GM12892 (cell line): ENCODE results near the gene PSEN1.

ENCODE experiments used
- DNase-seq: peaks from one replicate; pipeline ENCODE4 v3.0.0; 2011; ENCODE audit not compliant: insufficient read length
- FAIRE-seq: peaks from 2 replicates; lab custom pipeline; 2011; peaks lifted over from hg19 to GRCh38; lab: Jason Lieb, UNC
- POLR2A ChIP-seq: IDR thresholded peaks from 2 replicates; pipeline ENCODE4 v1.6.1; 2011; ENCODE audit warnings: low read depth, low read length, control low read depth
- POLR2AphosphoS5 ChIP-seq: IDR thresholded peaks from 2 replicates; pipeline ENCODE4 v1.6.1; 2011; ENCODE audit warnings: low read depth, low read length, control low read depth
- TAF1 ChIP-seq: IDR thresholded peaks from 2 replicates; pipeline ENCODE4 v1.6.1; 2011; ENCODE audit warnings: low read depth, mild to moderate bottlenecking, control low read depth, low read length, borderline replicate concordance

Gene PSEN1

GRCh38 chr14:73259837-73260236 is 123.5 kb downstream of the PSEN1 start:
- DNase-seq (no peak), FAIRE-seq (no peak)
- TF ChIP-seq POLR2A, result no peak
- no peak for TF ChIP-seq POLR2AphosphoS5
- TF ChIP-seq TAF1, result no peak

GRCh38 chr14:73260574-73260973 is 124.3 kb downstream of the PSEN1 start:
- DNase-seq (no peak), FAIRE-seq (no peak)
- TF ChIP-seq POLR2AphosphoS5, result no peak
- no peak for TF ChIP-seq TAF1
- no peak for TF ChIP-seq POLR2A

GRCh38 chr14:73261075-73261474 is 124.8 kb downstream of the PSEN1 start:
- DNase-seq (peak; percentile 15), FAIRE-seq (no peak)
- TF ChIP-seq TAF1, result no peak
- TF ChIP-seq POLR2A, result no peak
- TF ChIP-seq POLR2AphosphoS5, result no peak

- TF ChIP-seq POLR2AphosphoS5 (no peak), TAF1 (no peak), POLR2A (no peak)
- DNase-seq (peak; percentile 15), FAIRE-seq (no peak)
These were observed 125.5 kb downstream of the PSEN1 start for GRCh38 chr14:73261520-73262426.

- TF ChIP-seq TAF1 (no peak), POLR2A (no peak), POLR2AphosphoS5 (no peak)
- FAIRE-seq, result no peak
- peak; percentile 19 for DNase-seq
These were observed 126.3 kb downstream of the PSEN1 start for GRCh38 chr14:73262427-73263183.

GRCh38 chr14:73263606-73264005 is 127.3 kb downstream of the PSEN1 start:
- TF ChIP-seq TAF1 (no peak), POLR2A (no peak), POLR2AphosphoS5 (no peak)
- DNase-seq (peak; percentile 27), FAIRE-seq (no peak)

GRCh38 chr14:73264080-73264884 is 128.0 kb downstream of the PSEN1 start:
- DNase-seq (peak; percentile 19), FAIRE-seq (no peak)
- TF ChIP-seq POLR2A (no peak), POLR2AphosphoS5 (no peak), TAF1 (no peak)

GRCh38 chr14:73264885-73265720 is 128.8 kb downstream of the PSEN1 start:
- FAIRE-seq, result no peak
- no peak for DNase-seq
- TF ChIP-seq TAF1 (no peak), POLR2AphosphoS5 (no peak), POLR2A (no peak)

- FAIRE-seq (no peak), DNase-seq (no peak)
- no peak for TF ChIP-seq TAF1
- no peak for TF ChIP-seq POLR2A
- TF ChIP-seq POLR2AphosphoS5, result no peak
These were observed 129.4 kb downstream of the PSEN1 start for GRCh38 chr14:73265721-73266046.

- TF ChIP-seq POLR2A (no peak), POLR2AphosphoS5 (no peak), TAF1 (no peak)
- no peak for DNase-seq
- no peak for FAIRE-seq
These were observed 130.0 kb downstream of the PSEN1 start for GRCh38 chr14:73266317-73266716.

GRCh38 chr14:73267474-73267873 is 131.2 kb downstream of the PSEN1 start:
- DNase-seq (no peak), FAIRE-seq (no peak)
- TF ChIP-seq POLR2A (no peak), POLR2AphosphoS5 (no peak), TAF1 (no peak)
